ENCODE data around the gene TLR9.
"Not testable (repeated sequence)": the region's sequence is repeated elsewhere in the genome, so short reads cannot be mapped to it uniquely, and the experiment has no call there.

TLR9 gene, protein sequence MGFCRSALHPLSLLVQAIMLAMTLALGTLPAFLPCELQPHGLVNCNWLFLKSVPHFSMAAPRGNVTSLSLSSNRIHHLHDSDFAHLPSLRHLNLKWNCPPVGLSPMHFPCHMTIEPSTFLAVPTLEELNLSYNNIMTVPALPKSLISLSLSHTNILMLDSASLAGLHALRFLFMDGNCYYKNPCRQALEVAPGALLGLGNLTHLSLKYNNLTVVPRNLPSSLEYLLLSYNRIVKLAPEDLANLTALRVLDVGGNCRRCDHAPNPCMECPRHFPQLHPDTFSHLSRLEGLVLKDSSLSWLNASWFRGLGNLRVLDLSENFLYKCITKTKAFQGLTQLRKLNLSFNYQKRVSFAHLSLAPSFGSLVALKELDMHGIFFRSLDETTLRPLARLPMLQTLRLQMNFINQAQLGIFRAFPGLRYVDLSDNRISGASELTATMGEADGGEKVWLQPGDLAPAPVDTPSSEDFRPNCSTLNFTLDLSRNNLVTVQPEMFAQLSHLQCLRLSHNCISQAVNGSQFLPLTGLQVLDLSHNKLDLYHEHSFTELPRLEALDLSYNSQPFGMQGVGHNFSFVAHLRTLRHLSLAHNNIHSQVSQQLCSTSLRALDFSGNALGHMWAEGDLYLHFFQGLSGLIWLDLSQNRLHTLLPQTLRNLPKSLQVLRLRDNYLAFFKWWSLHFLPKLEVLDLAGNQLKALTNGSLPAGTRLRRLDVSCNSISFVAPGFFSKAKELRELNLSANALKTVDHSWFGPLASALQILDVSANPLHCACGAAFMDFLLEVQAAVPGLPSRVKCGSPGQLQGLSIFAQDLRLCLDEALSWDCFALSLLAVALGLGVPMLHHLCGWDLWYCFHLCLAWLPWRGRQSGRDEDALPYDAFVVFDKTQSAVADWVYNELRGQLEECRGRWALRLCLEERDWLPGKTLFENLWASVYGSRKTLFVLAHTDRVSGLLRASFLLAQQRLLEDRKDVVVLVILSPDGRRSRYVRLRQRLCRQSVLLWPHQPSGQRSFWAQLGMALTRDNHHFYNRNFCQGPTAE

DNA sequence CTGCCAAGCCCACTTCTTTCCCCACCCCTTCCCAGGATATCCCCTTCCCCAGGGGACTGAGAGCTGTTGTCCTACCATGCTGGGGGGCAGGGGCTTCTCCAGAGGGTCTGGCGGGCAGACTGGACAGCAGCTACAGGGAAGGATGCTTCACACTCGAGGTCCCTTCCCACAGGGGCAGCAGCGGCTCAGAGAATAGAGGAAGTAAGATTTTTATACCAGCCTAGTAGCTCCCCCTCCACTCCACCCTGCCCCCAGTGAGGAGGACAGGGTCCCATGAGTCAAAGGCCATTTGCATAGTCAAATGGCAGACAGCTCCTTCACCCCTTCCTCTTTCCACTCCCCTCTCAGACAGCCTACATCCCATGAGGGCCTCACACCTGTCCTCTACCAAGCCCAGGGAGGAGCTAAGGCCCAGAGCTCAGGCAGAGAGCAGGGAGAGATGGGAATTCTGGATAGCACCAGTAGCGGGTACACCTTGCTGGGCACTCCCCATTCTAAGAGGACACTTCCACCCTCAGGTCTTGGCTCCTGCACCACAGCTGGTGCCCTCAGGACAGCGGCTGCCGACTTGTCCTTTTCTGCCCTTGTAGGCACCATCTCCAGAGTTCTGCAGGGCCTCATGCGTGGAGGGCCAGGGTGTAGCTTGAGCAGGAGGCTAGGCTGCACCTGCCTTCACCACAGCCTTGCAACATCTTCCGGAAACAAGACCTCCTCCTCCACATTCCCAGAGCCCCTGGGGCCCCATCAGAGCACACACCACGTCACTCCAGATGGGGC lies at the start of gene TLR9:
Gene TLR9 (minus strand): TSS at position 194 of the 777 bp plus-strand sequence. CDS start 116 bp downstream, at position 78.
- no peak for DNase-seq

DNA sequence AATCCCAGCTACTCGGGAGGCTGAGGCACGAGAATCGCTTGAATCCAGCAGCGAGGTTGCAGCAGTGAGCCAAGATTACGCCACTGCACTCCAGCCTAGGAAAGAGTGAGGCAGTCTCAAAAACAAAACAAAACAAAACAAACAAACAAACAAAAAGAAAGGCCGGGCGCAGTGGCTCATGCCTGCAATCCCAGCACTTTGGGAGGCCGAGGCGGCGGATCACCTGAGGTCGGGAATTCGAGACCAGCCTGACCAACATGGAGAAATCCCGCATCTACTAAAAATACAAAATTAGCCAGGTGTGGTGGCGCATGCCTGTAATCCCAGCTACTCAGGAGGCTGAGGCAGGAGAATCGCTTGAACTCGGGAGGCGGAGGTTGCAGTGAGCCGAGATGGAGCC lies 49.3 kb upstream of the TLR9 start:
- not testable (repeated sequence) for DNase-seq

DNA sequence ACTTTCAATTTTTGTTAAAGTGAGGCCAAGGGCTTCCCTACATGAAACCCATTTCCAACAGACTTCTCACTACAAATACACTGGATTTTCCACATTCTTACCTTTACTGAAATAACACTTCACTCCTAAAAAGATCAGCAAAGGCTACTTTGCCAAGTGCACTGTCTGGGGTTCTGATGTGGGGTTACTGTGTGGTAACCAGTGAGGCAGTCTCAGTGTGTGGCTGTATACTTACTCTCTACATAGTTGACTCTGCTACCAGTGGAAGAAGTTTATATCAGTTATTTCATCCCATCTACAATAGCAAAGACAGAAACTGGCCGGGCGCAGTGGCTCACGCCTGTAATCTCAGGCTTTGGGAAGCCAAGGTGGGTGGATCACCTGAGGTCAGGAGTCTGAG lies 47.4 kb upstream of the TLR9 start:
- no peak for DNase-seq

DNA sequence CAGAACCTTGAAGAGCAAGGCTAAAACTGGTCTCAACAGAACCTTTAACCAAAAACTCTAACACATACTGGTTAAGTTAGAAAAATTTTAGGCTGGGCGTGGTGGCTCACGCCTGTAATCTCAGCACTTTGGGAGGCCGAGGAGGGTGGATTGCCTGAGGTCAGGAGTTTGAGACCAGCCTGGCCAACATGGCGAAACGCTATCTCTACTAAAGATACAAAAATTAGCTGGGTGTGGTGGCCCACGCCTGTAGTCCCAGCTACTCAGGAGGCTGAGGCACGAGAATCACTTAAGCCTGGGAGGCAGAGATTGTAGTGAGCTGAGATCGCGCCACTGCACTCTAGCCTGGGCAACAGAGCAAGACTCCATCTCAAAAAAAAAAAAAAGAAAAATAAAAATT lies 46.7 kb upstream of the TLR9 start:
- DNase-seq: not testable (repeated sequence)

DNA sequence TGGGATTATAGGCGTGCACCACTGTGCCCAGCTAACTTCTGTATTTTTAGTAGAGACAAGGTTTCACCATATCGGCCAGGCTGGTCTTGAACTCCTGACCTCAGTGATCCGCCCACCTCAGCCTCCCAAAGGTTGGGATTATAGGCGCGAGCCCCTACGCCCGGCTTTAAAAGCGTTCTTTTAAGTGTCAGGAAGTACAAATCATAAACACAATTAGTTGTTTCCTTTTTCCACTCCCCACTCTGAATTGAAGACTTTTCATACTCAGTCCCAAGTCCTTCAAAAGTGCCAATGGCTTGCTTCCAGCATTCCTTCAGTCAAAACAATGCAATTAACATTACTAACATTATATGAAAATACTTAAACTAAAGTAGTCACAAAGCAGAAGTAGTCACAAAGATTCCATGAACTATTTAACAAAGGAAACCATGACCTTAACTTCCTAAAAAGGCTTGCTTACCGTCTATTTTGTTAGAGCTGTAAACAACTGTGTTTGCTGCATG lies 44.9 kb upstream of the TLR9 start:
- DNase-seq: no peak

DNA sequence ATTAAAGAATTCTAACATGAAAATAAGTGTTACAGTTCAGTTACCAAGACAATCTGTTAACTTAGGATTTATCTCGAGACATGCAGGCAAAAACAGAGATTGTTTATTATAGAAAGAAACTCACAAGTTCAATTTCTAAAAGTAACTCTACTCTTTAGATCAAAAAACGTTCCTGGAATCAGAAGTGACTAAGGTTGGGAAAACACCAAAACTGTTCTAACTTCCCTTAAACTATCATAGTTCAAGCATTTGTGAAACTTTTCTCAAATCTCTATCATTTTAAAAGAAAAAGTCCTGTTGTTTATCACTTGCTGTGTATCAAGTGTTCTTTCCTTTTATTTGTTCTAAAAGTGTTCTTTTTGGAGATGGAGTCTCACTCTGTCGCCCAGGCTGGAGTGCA lies 44.3 kb upstream of the TLR9 start:
- no peak for DNase-seq

DNA sequence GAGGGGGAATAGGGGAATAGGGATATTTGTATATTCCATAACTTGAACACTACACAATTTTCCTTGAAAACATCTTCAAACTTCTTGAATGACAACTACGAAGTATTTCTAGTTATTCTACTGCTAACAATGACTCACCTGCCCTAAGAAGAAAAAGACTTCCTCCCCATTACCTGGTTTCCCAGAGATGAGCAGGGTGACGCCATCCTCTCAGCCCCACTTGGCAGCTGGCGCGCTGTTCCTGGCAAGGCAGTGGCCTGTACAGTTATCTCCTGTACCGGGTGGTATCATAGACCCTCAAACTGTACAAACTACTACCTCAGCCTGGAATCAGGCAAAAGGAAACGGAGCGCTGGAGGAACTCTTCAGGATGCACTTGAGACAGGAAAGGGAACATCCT lies 42.6 kb upstream of the TLR9 start:
- DNase-seq: no peak

DNA sequence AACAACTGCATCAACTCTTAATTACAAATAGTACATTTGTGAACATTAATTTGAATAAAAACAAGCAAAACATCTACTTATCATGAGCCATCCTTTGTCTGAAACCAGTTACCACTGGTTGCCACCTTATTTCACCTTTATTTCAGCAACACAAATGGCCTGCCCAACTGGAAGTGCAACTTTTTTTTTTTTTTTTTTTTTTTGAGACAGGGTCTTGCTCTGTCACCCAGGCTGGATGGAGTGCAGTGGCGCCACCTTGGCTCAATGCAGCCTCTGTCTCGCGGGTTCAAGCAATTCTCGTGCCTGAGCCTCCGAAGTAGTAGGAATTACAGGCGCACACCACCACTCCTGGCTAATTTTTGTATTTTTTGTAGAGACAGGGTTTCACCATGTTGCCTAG lies 39.9 kb upstream of the TLR9 start:
- no peak for DNase-seq

DNA sequence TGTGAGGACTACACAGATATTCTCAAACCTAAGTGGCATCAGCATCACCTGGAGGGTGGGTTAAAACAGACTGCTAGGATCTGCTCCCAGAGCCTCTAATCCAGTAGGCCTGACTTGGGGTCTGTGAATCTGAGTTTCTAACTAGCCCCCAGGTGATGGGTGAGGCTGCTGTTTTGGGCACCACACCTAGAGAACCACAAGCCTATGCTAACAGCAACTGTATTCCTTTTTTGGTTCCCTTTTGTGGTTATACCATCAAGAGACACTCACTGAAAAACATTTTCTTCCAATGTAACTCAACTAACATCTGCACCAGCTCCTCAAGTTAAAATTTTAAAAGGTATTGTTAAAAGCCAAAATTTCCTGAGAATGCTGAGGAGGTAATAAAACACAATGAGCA lies 37.0 kb upstream of the TLR9 start:
- DNase-seq: no peak

DNA sequence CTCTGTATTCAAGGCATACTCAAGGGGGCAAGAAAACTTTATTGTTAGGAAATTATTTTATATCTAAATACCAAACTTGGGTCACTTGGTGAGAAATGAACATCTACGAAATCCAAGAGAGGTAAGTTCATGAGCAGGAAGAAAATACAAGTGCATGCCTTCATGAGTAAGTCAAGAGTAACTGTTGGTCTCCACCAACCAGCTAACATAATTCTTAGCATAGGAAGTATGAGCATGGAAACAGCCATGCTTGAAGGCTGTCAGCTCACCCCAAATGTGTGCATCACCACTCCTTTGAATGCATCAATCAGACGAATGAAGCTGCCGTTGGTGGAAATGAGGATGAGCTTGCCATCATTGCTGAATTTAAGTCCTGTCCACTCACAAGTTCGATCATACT lies 34.0 kb upstream of the TLR9 start:
- DNase-seq: no peak

DNA sequence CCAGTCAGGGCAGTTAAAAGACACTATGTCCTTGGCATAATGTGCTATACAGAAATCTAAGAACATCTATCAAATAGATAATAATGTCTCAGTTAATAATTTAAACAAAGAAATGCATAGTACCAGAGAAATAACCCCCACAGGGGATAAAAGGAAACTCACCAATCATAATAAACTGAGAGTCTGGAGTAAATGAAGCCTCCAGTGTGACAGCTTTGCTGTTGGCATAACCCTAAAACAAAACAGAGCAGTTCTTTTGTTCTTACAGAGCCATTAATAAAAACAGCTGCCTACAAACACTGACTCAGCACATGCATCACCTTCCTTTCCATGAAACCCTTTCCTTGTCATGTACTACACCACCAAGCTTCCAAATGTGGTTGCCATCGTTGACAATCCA lies 33.6 kb upstream of the TLR9 start:
- no peak for DNase-seq

DNA sequence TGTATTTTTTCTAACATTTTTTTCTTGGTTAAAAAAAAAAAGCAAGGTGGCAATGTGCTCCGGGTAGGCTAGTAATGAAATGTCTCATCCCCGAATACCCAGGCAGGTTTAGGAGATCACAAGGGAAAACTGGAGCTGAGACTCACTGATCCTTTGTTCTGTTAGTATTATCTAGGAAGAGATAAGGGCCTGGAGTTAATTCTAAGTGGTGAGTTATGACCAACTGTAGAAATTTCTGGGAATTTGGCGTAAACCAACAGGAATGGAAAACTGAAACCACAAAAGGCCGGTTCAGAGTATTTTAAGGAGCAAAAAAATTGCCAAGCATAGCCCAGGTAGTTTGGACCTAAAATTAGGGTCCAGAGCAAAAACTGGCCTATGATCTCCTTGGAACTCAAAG lies 32.5 kb upstream of the TLR9 start:
- DNase-seq: no peak

DNA sequence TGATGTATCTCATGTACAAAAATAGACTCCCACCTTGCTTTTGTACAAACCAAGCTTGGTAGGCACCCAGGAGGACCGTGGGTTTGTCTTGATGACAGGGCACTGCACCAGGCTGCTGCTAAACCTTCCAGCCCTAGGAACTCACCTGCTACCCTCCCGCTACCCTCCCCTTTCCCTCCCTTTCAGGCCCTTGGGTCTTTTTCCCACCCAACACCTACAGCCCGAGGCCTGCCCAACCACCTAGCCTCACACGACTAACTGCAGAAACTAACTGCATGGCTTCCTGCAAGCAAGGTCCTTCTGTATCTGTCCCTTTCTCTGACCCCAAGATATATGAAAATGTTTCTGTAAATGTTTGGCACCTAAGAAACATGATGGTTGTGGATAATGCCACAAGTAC lies 31.2 kb upstream of the TLR9 start:
- no peak for DNase-seq

DNA sequence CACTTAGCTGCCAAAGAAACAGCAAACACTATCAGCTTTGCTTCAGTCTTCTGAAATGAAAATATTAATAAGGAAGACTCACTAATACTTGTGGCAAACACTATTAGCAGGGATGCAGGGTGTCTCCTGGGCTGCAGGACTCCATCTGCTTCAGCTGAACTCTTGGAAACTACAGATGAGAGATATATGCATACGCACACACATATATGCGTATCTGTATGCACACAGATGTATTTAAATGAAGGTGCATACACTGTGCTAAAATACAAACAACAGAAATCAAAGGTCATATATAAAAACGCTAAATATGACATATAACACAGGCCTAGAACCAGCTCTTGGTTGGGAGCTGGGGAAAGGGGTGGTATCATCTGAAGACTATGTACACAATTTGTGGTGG lies 30.7 kb upstream of the TLR9 start:
- DNase-seq: no peak

DNA sequence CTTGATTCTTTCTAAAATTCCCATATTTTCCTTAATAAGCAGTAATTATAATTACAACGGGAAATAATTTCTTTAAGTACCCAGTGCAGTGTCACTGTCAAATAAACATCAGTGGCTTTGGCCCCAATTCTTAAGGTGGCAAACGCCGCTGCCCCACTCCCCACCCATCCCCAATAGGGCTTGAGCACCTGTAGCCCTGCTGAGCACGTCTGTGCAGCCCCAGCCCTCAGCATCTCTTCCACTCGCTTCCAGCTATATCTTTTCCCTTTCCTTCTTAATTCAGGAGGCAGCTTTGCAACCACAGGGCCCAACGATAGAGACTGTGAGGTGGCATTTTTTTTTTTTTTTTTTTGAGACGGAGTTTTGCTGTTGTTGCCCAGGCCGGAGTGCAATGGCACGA lies 29.2 kb upstream of the TLR9 start:
- no peak for DNase-seq

DNA sequence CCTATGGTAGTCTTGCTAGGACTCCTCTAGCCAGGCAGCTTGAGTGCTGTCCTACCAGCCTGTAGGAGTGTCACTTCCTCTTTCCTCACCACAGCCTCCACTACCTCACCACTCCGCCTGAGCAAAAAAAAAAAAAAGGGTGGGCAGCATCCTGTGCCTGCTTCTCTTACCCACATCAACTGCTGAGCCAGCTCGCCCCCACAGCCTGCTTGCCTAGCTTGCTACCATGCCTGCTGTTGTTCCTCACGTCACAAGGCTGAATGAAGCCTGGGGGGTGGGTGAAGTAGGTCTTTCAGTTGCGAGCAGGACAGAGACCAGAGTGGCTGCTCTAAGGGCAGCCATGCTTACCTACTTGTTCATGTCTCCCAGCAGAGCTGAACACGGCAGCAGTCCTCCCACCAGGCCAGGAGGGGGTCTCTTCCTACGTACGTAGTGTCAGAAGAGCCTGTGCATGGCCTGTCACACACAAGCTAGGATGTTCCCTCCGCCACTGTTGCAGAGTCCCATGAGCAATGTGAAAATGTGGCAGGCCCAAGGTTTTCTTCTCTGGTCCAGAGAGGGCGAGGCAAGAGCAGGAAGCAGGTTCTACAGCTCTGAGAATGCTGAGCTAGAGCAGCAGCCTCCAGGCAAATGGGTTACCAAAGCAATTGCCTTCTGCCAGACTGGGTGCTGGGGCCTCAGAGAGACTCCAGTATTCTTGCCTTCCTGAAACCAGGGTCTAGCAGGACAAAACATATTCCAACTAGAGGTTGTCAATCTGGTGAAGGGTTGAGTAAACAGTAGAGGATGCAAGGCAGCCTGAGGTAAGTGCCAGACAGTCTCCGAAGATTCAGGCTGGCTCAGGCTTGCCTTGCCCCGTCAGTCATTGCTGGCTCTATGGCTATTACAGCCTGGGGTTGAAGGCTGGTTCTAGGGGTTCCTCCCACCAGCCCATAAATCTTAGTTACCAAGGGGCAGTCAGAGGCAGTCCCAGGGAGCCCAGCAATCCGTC lies 28.2 kb upstream of the TLR9 start:
- DNase-seq: peak; percentile 80

DNA sequence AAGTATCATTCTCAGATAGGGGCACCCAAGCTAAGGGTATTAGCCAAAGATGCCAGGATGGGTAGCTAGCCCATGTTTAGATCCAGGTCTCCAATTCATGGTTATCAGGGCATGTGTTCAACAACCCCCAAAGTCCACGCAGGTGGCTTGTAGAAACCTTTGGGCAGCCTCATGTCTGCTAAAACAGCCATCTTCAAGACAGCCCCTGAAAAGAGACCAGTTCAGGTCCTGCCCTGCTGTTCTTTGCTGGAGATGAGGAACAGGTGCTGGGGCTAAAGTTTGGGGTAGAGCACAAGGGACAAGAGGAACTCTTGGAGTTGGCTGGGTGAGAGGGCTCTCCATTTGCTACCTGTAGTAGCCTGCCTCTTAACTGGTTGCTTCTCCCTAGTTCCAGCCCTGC lies 24.7 kb upstream of the TLR9 start:
- no peak for DNase-seq

DNA sequence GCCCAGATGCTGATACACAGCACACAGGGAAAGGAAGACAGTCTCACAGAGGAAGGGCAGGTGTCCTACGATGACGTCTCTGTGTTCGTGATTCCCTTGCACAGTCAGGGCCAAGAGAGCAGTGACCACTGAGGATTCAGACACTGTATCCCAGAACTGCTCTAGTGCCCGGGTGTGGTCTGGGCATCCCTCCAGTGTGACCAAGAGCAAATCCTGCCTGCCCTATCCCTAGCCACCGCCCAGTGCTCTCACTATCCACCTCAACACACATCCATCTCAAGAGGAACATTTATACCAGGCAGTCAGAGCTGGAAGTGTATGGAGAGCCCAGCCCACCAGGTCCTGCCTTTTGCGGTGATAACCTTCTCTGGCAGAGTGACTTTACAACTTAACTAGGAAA lies 24.2 kb upstream of the TLR9 start:
- DNase-seq: no peak

DNA sequence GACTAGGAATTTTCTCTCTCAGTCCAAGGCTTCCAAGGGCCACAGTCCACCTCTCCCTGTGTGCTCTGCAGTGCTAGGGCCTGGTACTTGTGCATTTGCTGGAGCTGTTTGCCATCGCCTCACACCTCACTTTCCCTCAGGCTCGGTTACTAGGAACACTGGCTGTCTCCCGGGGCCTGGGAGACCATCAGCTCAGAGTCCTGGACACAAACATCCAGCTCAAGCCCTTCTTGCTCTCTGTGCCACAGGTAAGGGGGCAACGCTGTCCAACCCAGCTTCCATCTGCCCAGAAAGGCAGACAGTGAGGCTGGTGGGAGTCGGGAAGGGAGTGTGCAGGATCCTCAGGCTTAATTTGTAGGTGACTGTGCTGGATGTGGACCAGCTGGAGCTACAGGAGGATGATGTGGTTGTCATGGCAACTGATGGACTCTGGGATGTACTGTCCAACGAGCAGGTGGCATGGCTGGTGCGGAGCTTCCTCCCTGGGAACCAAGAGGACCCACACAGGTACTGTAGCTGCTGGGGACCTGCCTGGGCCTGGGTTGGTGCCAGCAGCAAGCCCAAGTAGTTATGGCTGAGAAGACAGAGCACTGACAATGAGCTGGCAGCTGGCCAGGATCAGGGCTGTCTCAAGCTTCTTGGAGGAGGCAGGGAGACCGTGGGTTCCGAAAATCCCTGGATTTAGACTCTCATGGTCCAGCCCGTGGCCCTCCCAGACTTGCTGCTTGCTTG lies 23.5 kb upstream of the TLR9 start:
- peak; percentile 48 for DNase-seq

DNA sequence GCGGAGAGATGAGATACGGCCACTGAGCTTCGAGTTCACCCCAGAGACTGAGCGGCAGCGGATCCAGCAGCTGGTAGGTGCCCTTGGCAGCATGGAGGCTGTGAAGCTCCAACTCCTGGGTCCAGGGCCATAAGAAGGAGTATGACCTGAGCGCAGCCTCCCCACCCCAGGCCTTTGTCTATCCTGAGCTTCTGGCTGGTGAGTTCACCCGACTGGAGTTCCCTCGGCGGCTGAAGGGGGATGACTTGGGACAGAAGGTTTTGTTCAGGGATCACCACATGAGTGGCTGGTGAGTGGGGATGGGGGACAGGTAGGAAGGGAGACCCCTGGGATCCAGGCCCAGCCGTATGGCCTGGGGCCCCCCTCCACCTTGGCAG lies 22.7 kb upstream of the TLR9 start:
- no peak for DNase-seq

Measured in hematopoietic multipotent progenitor cell treated with erythropoietin and hydrocortisone succinate and interleukin-3 and kit ligand, for 8 days (in vitro differentiated cells).